Stimulated activated CD8-positive, alpha-beta memory T cell treated with anti-CD3 and anti-CD28 coated beads, Interleukin-12 subunit alpha, Interleukin-12 subunit beta, amount 100 ng/mL, for 24 hours (primary cell): Measurements from ENCODE around the gene PLB1.

Source experiments
- DNase-seq: peaks from one replicate; pipeline ENCODE4 v3.0.0-alpha.2; 2020; ENCODE audit errors: extremely low read depth

The PLB1 gene

GRCh38 chr2:28591711-28592335 is 96.0 kb downstream of the PLB1 start:
- DNase-seq: no peak

GRCh38 chr2:28592481-28592880 is 96.6 kb downstream of the PLB1 start:
- DNase-seq: no peak

- DNase-seq: no peak
Observed at GRCh38 chr2:28593160-28593755, 97.4 kb downstream of the PLB1 start.

GRCh38 chr2:28594000-28594331 is 98.1 kb downstream of the PLB1 start:
- no peak for DNase-seq

GRCh38 chr2:28594332-28595108 is 98.7 kb downstream of the PLB1 start:
- DNase-seq: peak; percentile 62

- no peak for DNase-seq
Observed at GRCh38 chr2:28595323-28595722, 99.5 kb downstream of the PLB1 start.

- no peak for DNase-seq
Observed at GRCh38 chr2:28598484-28598883, 102.6 kb downstream of the PLB1 start.

- DNase-seq: no peak
Observed at GRCh38 chr2:28600181-28600580, 104.3 kb downstream of the PLB1 start.

GRCh38 chr2:28601616-28602015 is 105.8 kb downstream of the PLB1 start:
- DNase-seq: no peak

- DNase-seq: no peak
Observed at GRCh38 chr2:28602136-28602660, 106.3 kb downstream of the PLB1 start.

GRCh38 chr2:28602751-28603639 is 107.1 kb downstream of the PLB1 start:
- DNase-seq: no peak

- DNase-seq: no peak
Observed at GRCh38 chr2:28603821-28604220, 108.0 kb downstream of the PLB1 start.

- no peak for DNase-seq
Observed at GRCh38 chr2:28604284-28604843, 108.5 kb downstream of the PLB1 start.

GRCh38 chr2:28606986-28607441 is 111.2 kb downstream of the PLB1 start:
- DNase-seq: no peak

- DNase-seq: no peak
Observed at GRCh38 chr2:28607730-28608499, 112.1 kb downstream of the PLB1 start.

- DNase-seq: no peak
Observed at GRCh38 chr2:28608500-28609424, 112.9 kb downstream of the PLB1 start.

GRCh38 chr2:28610583-28611201 is 114.8 kb downstream of the PLB1 start:
- no peak for DNase-seq

- no peak for DNase-seq
Observed at GRCh38 chr2:28612131-28612812, 116.4 kb downstream of the PLB1 start.

GRCh38 chr2:28613186-28613585 is 117.3 kb downstream of the PLB1 start:
- no peak for DNase-seq
